PC-3 (cell line): ENCODE measurements around the gene LGALS7B. TPM values are rescaled to one million over a fixed set of nuclear protein-coding genes. Genes with fewer than 3 reads are reported as not detected.
"Not testable (repeated sequence)": the region's sequence is repeated elsewhere in the genome, so short reads cannot be mapped to it uniquely, and the experiment has no call there.

ENCODE experiments used
- ATAC-seq: fragments of 200-7000 bp; cut with Tn5 transposase; 2 replicates; pipeline ENCODE4 v1.9.1; 2020; ENCODE audit warnings: mild to moderate bottlenecking, moderate library complexity
- BruUV-seq: library from RNA; stranded (reverse); fragments of 400-500 nt; replicated peaks from 2 replicates; lab custom pipeline; 2021; lab: Mats Ljungman, UMichigan
- CTCF ChIA-PET: fragments of 300-600 bp; sonication (Branson Sonifier 250); formaldehyde crosslinking; loops from one replicate; lab custom pipeline; 2022; ENCODE audit warnings: antibody characterized with exemption; lab: Charles Lee
- POLR2A ChIA-PET: fragments of 300-600 bp; sonication (Branson Sonifier 250); formaldehyde crosslinking; loops from one replicate; lab custom pipeline; 2022; ENCODE audit warnings: antibody characterized with exemption; ENCODE audit not compliant: unreplicated experiment; lab: Charles Lee
- DNase-seq: peaks from one replicate; pipeline ENCODE4 v3.0.0-alpha.2; 2015
- H2AFZ ChIP-seq: fragments of 300-600 bp; sonication (generic); 2 replicates; pipeline ENCODE4 v1.6.0; 2016; ENCODE audit warnings: antibody characterized with exemption, low read length
- H3F3A ChIP-seq: fragments of 300-600 bp; sonication (generic); one replicate; pipeline ENCODE4 v1.6.0; 2017; ENCODE audit warnings: antibody characterized with exemption, low read length, control low read depth, mild to moderate bottlenecking; ENCODE audit not compliant: unreplicated experiment
- H3K27ac ChIP-seq: fragments of 300-600 bp; sonication (generic); 2 replicates; pipeline ENCODE4 v1.5.1; 2016; ENCODE audit warnings: mild to moderate bottlenecking, low read length
- H3K27me3 ChIP-seq: fragments of 300-600 bp; sonication (generic); 2 replicates; pipeline ENCODE4 v1.6.1; 2016; ENCODE audit warnings: low read length, mixed read lengths
- H3K36me3 ChIP-seq: fragments of 300-600 bp; sonication (generic); 2 replicates; pipeline ENCODE4 v1.6.1; 2016; ENCODE audit warnings: low read depth, mixed run types, low read length, mixed read lengths
- H3K4me1 ChIP-seq: fragments of 300-600 bp; sonication (generic); 2 replicates; pipeline ENCODE4 v1.5.1; 2016; ENCODE audit warnings: low read length; ENCODE audit not compliant: insufficient read depth
- H3K4me2 ChIP-seq: fragments of 300-600 bp; sonication (generic); 2 replicates; pipeline ENCODE4 v1.6.0; 2016; ENCODE audit warnings: low read length
- H3K4me3 ChIP-seq: fragments of 300-600 bp; sonication (generic); 2 replicates; pipeline ENCODE4 v1.5.1; 2016; ENCODE audit warnings: mild to moderate bottlenecking, low read length, mixed read lengths
- H3K79me2 ChIP-seq: fragments of 300-600 bp; sonication (generic); 2 replicates; pipeline ENCODE4 v1.6.1; 2017; ENCODE audit warnings: low read length, mixed read lengths
- H3K9ac ChIP-seq: fragments of 300-600 bp; sonication (generic); 2 replicates; pipeline ENCODE4 v1.6.0; 2016; ENCODE audit warnings: mild to moderate bottlenecking, low read length
- H3K9me2 ChIP-seq: fragments of 300-600 bp; sonication (generic); replicated peaks from 2 replicates; pipeline ENCODE4 v1.6.1; 2016; ENCODE audit warnings: mixed run types, low read length, mixed read lengths
- H3K9me3 ChIP-seq: fragments of 300-600 bp; sonication (generic); 2 replicates; pipeline ENCODE4 v1.6.1; 2016; ENCODE audit warnings: low read length, mixed read lengths
- H4K20me1 ChIP-seq: fragments of 300-600 bp; sonication (generic); 2 replicates; pipeline ENCODE4 v1.6.1; 2016; ENCODE audit warnings: low read length, mixed read lengths
- EZH2 ChIP-seq: fragments of 300-600 bp; sonication (generic); IDR thresholded peaks from one replicate; pipeline ENCODE4 v1.6.1; 2017; ENCODE audit warnings: antibody characterized with exemption, mild to moderate bottlenecking, low read length; ENCODE audit not compliant: unreplicated experiment
- EZH2phosphoT487 ChIP-seq: fragments of 300-600 bp; sonication (generic); IDR thresholded peaks from 2 replicates; pipeline ENCODE4 v1.6.1; 2018; ENCODE audit warnings: mild to moderate bottlenecking, antibody characterized with exemption, low read length, borderline replicate concordance
- intact Hi-C: fragments of 100-400 bp; cut with micrococcal nuclease; formaldehyde crosslinking; loops from 2 replicates; pipeline ENCODE4 v1.9.0; 2023
- total RNA-seq: library from RNA; depleted of rRNA; stranded (reverse); fragments of >200 nt; gene quantifications from 2 replicates; pipeline ENCODE4 v1.2.3, GENCODE V29; 2014
- TF ChIP-seq, protein P1 (sequence below): fragments of 300-600 bp; sonication (generic); conservative IDR thresholded peaks from 2 replicates; pipeline ENCODE4 v1.5.1; 2017; ENCODE audit warnings: antibody characterized with exemption, low read depth, mild to moderate bottlenecking, low read length

Gene LGALS7B
- total RNA-seq, 1 experiment from 2014 or later = not detected

DNA sequence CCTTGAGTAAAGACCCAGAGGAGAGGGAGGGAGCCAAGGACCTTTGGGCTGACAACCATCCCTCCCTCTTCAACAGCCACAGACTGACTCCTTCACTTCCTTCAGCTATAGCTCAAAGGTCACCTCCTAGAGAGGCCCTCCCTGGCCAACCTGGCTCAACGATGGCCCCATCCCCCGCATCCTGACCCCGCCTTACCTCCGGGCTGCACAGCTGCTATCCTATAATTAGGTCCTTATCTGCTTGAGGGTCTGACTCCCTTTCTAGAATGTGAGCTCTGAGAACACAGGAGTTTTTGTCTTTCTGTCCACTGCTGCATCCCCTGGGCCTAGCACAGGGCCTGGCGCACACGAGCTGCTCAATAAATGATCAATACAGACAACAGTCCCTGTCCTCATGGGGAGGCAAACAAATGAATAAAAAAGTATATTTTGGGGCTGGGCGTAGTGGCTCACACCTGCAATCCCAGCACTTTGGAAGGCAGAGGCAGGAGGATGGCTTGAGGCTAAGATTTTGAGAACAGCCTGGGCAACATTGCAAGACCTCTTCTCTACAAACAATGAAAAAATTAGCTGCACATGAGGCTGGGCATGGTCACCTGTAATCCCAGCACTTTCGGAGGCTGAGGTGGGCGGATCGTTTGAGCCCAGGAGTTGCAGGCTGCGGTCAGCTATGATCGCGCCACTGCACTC is 30.4 kb downstream of the LGALS7B start:
- ATAC-seq (no peak), DNase-seq (no peak)
- no peak overlapping the region for H2AFZ ChIP-seq
- H3K4me1 ChIP-seq = no peaks in the 10 kb centered on the region; the same call in 1 of the 2 replicates
- no peaks in the 10 kb centered on the region for H4K20me1 ChIP-seq
- intact Hi-C loops = no loop called here
- H3K27ac ChIP-seq = no peak overlapping the region
- H3K27me3 ChIP-seq = no peaks in the 10 kb centered on the region
- no peaks in the 10 kb centered on the region for H3K9me2 ChIP-seq
- POLR2A ChIA-PET = no interaction called here
- no peak overlapping the region for H3K9ac ChIP-seq
- TF ChIP-seq EZH2 (no peak), EZH2phosphoT487 (no peak)
- TF ChIP-seq, protein P1, sequence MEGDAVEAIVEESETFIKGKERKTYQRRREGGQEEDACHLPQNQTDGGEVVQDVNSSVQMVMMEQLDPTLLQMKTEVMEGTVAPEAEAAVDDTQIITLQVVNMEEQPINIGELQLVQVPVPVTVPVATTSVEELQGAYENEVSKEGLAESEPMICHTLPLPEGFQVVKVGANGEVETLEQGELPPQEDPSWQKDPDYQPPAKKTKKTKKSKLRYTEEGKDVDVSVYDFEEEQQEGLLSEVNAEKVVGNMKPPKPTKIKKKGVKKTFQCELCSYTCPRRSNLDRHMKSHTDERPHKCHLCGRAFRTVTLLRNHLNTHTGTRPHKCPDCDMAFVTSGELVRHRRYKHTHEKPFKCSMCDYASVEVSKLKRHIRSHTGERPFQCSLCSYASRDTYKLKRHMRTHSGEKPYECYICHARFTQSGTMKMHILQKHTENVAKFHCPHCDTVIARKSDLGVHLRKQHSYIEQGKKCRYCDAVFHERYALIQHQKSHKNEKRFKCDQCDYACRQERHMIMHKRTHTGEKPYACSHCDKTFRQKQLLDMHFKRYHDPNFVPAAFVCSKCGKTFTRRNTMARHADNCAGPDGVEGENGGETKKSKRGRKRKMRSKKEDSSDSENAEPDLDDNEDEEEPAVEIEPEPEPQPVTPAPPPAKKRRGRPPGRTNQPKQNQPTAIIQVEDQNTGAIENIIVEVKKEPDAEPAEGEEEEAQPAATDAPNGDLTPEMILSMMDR = no peak
- H3K4me2 ChIP-seq = no peak overlapping the region
- CTCF ChIA-PET = no interaction called here
- H3K4me3 ChIP-seq = no peak overlapping the region
- H3K79me2 ChIP-seq = no peaks in the 10 kb centered on the region
- no peaks in the 10 kb centered on the region for H3K36me3 ChIP-seq
- no TSS peak for BruUV-seq
- H3F3A ChIP-seq = no peaks in the 10 kb centered on the region
- no peaks in the 10 kb centered on the region for H3K9me3 ChIP-seq

DNA sequence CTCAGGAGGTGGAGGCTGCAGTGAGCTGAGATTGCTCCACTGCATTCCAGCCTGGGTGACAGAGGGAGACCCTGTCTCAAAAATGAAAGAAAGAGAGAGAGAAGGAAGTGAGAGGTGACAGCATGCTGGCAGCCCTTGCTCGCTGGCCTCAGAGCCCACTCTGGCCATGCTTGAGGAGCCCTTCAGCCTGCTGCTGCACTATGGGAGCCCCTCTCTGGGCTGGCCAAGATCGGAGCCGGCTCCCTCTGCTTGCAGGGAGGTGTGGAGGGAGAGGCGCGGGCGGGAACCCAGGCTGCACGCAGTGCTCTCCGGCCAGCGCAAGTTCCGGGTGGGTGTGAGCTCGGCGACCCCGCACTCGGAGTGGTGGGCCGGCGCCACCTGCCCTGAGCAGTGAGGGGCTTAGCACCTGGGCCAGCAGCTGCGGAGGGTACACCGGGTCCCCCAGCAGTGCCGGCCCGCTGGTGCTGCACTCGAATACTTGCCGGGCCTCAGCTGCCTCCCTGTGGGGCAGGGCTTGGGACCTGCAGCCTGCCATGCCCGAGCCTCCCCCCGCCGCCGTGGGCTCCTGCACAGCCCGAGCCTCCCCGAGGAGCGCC is 32.3 kb downstream of the LGALS7B start:
- POLR2A ChIA-PET, CTCF ChIA-PET, H3K79me2 ChIP-seq, H3K4me1 ChIP-seq, DNase-seq, H3K27ac ChIP-seq, H3K4me3 ChIP-seq, H2AFZ ChIP-seq, H3K4me2 ChIP-seq, H4K20me1 ChIP-seq, H3K9ac ChIP-seq, intact Hi-C loops, H3K9me3 ChIP-seq, H3K9me2 ChIP-seq, H3F3A ChIP-seq, H3K36me3 ChIP-seq, ATAC-seq, H3K27me3 ChIP-seq, BruUV-seq: not testable (repeated sequence)

DNA sequence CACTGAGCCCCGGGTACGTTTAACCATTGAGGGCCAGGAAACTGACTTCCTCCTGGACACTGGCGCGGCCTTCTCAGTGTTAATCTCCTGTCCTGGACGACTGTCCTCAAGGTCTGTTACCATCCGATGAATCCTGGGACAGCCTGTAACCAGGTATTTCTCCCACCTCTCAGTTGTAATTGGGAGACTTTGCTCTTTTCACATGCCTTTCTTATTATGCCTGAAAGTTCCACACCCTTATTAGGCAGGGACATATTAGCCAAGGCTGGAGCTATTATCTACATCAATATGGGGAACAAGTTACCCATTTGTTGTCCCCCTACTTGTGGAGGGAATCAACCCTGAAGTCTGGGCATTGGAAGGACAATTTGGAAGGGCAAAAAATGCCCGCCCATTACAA is 36.9 kb downstream of the LGALS7B start:
- H3K4me3 ChIP-seq, H3K27me3 ChIP-seq, H3K4me2 ChIP-seq, H4K20me1 ChIP-seq, H3K79me2 ChIP-seq, H3K36me3 ChIP-seq, H2AFZ ChIP-seq, BruUV-seq, H3K9me3 ChIP-seq, H3F3A ChIP-seq, H3K27ac ChIP-seq, intact Hi-C loops, H3K9ac ChIP-seq, H3K9me2 ChIP-seq, DNase-seq, POLR2A ChIA-PET, ATAC-seq, CTCF ChIA-PET: not testable (repeated sequence)
- H3K4me1 ChIP-seq = peaks cover 13% of the 10 kb centered on the region
